GM12875 (cell line): ENCODE measurements around the gene WFIKKN1.

ENCODE experiments used
- H3K4me3 ChIP-seq: one replicate; pipeline ENCODE4 v1.5.1; 2011; ENCODE audit warnings: low read depth, low read length, control low read depth
- CTCF ChIP-seq: IDR thresholded peaks from 2 replicates; pipeline ENCODE4 v1.5.1; 2011; ENCODE audit warnings: low read depth, mild to moderate bottlenecking, control low read depth, inconsistent platforms, low read length, moderate library complexity, borderline replicate concordance; ENCODE audit not compliant: insufficient read depth

WFIKKN1 gene

GRCh38 chr16:652454-653305 lies 21.9 kb downstream of the WFIKKN1 start:
- no peak for TF ChIP-seq CTCF
- H3K4me3 ChIP-seq, result no peak overlapping the region

- H3K4me3 ChIP-seq, result no peak overlapping the region
- no peak for TF ChIP-seq CTCF
Observed at GRCh38 chr16:654034-654433, 23.2 kb downstream of the WFIKKN1 start.

DNA sequence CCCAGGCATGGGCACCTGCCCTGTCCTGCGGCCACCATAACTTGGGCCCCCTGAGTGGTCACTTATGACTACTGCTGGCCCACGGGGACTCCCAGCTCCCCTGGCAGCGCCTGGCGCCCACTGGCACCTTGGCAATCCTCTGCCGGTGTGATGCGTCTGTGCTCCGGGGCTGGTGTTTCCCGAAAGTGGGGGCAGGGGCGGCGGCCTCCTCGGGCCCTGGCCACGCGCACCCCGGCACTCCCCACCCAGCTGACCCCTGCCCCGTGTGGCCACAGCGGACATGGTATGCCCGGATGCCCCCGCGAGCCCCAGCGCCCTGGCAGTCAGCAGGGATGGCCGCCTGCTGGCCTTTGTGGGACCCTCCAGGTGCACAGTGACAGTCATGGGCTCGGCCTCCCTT lies 26.7 kb downstream of the WFIKKN1 start:
- H3K4me3 ChIP-seq, result no peak overlapping the region
- TF ChIP-seq CTCF, result no peak

GRCh38 chr16:658679-659571 lies 28.1 kb downstream of the WFIKKN1 start:
- TF ChIP-seq CTCF, result no peak
- H3K4me3 ChIP-seq, result no peak overlapping the region

DNA sequence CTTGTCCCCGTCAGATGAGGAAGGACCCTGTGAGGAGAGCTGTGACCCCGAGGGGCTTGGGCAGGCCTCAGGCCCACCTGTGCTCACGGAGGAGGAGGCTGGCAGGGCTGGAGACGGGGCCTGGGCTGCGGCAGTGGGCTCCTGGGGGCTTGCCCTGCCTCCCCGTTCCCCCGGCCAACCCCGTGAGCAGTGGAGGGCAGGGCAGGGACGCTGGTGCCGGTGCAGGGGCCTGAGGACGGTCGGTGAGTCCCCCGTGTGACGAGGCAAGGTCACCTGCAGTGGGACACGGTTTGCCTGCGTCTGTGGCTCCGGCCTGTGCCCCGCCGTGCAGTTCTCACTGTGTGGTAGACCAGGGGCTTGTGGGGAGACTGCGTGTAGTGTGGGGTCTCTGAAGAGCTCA lies 28.8 kb downstream of the WFIKKN1 start:
- no peak overlapping the region for H3K4me3 ChIP-seq
- TF ChIP-seq CTCF, result no peak

DNA sequence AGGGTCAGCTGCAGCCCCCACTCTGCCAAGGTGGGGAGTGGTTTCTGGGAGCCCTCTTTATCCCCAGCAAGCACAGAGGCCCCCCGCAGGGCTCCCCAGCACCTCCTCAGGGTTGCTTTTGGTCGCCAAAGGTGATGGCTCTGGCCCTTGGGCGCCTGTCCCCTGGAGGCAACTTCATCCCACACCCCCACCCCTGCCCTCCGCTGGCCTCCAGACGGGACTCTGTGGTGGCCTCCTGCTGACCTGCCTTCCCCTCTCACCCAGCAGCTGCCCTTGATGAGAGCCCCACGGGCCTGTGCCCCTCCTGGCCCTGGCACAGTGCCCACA lies 29.3 kb downstream of the WFIKKN1 start:
- no peak overlapping the region for H3K4me3 ChIP-seq
- TF ChIP-seq CTCF, result no peak
